Transverse colon (tissue), 4 donors: ENCODE results near the gene CARD6. TPM values are rescaled to one million over a fixed set of nuclear protein-coding genes. Genes with fewer than 3 reads are reported as not detected.

ENCODE experiments used
- DNase-seq: peaks from one replicate; pipeline ENCODE4 v3.0.0-alpha.2; 2019
- H3K27ac ChIP-seq, 4 donors: fragments of 200-600 bp; sonication (generic); 2 replicates each; pipeline ENCODE4 v1.5.1; 2016 to 2018; ENCODE audit warnings: inconsistent platforms in 4 of 4
- H3K27me3 ChIP-seq: fragments of 200-600 bp; sonication (generic); 2 replicates; pipeline ENCODE4 v1.5.1; 2017; ENCODE audit warnings: inconsistent platforms
- H3K36me3 ChIP-seq, 4 donors: fragments of 200-600 bp; sonication (generic); 2 replicates each; pipeline ENCODE4 v1.5.1; 2017 to 2019; ENCODE audit warnings: inconsistent platforms in 4 of 4
- H3K4me1 ChIP-seq, 4 donors: fragments of 200-600 bp; sonication (generic); 2 replicates each; pipeline ENCODE4 v1.5.1; 2017 to 2020; ENCODE audit warnings: inconsistent platforms in 4 of 4
- H3K4me3 ChIP-seq, 4 donors: fragments of 200-600 bp; sonication (generic); 1 replicate in 1 of 4; 2 replicates in 3 of 4; pipeline versions ENCODE4 v1.5.1 to v1.6.1; 2017 to 2019; ENCODE audit warnings: inconsistent platforms in 4 of 4
- H3K9me3 ChIP-seq, 2 donors: fragments of 200-600 bp; sonication (generic); 2 replicates each; pipeline ENCODE4 v1.5.1; 2017 to 2019; ENCODE audit warnings: inconsistent platforms in 2 of 2
- EP300 ChIP-seq: sonication (generic); formaldehyde crosslinking; IDR thresholded peaks from one replicate; pipeline ENCODE4 v1.6.1; 2017; ENCODE audit warnings: antibody characterized with exemption, low read depth
- POLR2A ChIP-seq: fragments of 450-650 bp; IDR thresholded peaks from one replicate; pipeline ENCODE4 v1.6.1; 2016; ENCODE audit warnings: antibody characterized with exemption, mild to moderate bottlenecking, moderate library complexity
- POLR2AphosphoS5 ChIP-seq, 3 donors: sonication (generic); formaldehyde crosslinking; IDR thresholded peaks; one replicate each; pipeline ENCODE4 v1.6.1; 2016; ENCODE audit warnings: antibody characterized with exemption in 3 of 3
- WGBS, 2 donors: methylation state at CpG; one replicate each; pipeline ENCODE4 v1.1.5; 2018; ENCODE audit warnings: low coverage in 1 of 2; 5-methylcytosine and 5-hydroxymethylcytosine counted together
- in situ Hi-C, 4 donors: fragments of 200-750 bp; cut with MboI; loops; one replicate each; pipeline versions ENCODE4 v1.15.0 to v1.15.1; 2017; ENCODE audit warnings: low sequenced_read_pairs in 3 of 4, low pct_ligation_motif_present in 1 of 4, low pct_unique_long_range_greater_than_20kb in 1 of 4
- intact Hi-C: fragments of 100-400 bp; cut with DNase I; formaldehyde crosslinking; loops from one replicate; pipeline ENCODE4 v1.15.1; 2023; ENCODE audit warnings: low total_unique reads
- total RNA-seq, 4 donors: library from RNA; depleted of rRNA; stranded (reverse); fragments of >200 nt; gene quantifications; one replicate each; pipeline ENCODE4 v1.1.0, GENCODE V29; 2016
- TF ChIP-seq, protein P1 (sequence below), 5 experiments: fragments of 200-600 bp in 3 of 5; fragments of 450-650 bp in 2 of 5; sonication (generic) in 3 of 5; IDR thresholded peaks; 1 replicate in 2 of 5; 2 replicates in 3 of 5; pipeline ENCODE4 v1.5.1; 2016 to 2017; ENCODE audit warnings: antibody characterized with exemption in 5 of 5, inconsistent platforms in 3 of 5, mild to moderate bottlenecking in 2 of 5, moderate library complexity in 1 of 5

CARD6 gene
- total RNA-seq, 4 donors from 2014 or later: 0.60 to 4.4 (median 3.0) TPM

DNA sequence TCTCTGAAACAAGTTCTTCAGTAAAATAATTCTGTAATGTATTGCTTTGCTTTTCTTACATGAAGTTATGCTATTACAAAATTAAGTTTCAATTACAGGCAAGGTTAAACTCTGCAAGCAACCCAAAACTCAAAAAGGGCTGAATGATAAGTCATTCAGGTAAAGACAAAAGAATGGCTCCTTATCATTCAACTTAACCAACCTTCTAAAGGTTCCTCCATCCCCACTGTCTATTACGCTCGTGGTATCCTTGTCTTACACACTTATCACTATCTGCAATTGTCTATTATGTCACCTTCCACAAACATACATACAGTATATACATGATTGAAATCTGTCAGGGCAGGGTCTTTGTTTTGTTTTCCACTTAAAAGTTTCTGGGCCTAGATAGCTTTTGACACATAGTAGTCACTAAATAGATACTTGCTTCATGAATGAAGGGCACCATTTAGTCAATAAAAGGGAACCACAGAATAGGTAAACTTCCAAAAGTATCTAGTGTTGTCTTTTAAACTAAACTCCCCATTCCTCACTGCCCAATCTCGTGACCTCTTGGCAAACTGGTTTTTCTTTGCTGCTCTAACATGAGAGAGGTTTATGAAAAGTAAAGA lies 13.0 kb upstream of the CARD6 start:
- no peaks in the 10 kb centered on the region for H3K27me3 ChIP-seq
- no peaks in the 10 kb centered on the region for H3K9me3 ChIP-seq
- H3K4me3 ChIP-seq: no peak overlapping the region
- no peak overlapping the region for H3K27ac ChIP-seq
- peaks cover 0 to 6% (median 3%) of the 10 kb centered on the region in 4 donors for H3K4me1 ChIP-seq
- no peak for DNase-seq
- TF ChIP-seq, protein P1, sequence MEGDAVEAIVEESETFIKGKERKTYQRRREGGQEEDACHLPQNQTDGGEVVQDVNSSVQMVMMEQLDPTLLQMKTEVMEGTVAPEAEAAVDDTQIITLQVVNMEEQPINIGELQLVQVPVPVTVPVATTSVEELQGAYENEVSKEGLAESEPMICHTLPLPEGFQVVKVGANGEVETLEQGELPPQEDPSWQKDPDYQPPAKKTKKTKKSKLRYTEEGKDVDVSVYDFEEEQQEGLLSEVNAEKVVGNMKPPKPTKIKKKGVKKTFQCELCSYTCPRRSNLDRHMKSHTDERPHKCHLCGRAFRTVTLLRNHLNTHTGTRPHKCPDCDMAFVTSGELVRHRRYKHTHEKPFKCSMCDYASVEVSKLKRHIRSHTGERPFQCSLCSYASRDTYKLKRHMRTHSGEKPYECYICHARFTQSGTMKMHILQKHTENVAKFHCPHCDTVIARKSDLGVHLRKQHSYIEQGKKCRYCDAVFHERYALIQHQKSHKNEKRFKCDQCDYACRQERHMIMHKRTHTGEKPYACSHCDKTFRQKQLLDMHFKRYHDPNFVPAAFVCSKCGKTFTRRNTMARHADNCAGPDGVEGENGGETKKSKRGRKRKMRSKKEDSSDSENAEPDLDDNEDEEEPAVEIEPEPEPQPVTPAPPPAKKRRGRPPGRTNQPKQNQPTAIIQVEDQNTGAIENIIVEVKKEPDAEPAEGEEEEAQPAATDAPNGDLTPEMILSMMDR (IDR thresholded peaks at IDR 0.05): no peak
- TF ChIP-seq POLR2AphosphoS5 (IDR thresholded peaks at IDR 0.05) (no peak), EP300 (no peak), POLR2A (no peak)
- intact Hi-C loops (no loop called here), in situ Hi-C loops (no loop called here)
- 86 to 93% methylated on average over 3 of the region's 3 CpGs for WGBS, 2 donors
- peaks cover 0 to 55% (median 22%) of the 10 kb centered on the region in 4 donors for H3K36me3 ChIP-seq

DNA sequence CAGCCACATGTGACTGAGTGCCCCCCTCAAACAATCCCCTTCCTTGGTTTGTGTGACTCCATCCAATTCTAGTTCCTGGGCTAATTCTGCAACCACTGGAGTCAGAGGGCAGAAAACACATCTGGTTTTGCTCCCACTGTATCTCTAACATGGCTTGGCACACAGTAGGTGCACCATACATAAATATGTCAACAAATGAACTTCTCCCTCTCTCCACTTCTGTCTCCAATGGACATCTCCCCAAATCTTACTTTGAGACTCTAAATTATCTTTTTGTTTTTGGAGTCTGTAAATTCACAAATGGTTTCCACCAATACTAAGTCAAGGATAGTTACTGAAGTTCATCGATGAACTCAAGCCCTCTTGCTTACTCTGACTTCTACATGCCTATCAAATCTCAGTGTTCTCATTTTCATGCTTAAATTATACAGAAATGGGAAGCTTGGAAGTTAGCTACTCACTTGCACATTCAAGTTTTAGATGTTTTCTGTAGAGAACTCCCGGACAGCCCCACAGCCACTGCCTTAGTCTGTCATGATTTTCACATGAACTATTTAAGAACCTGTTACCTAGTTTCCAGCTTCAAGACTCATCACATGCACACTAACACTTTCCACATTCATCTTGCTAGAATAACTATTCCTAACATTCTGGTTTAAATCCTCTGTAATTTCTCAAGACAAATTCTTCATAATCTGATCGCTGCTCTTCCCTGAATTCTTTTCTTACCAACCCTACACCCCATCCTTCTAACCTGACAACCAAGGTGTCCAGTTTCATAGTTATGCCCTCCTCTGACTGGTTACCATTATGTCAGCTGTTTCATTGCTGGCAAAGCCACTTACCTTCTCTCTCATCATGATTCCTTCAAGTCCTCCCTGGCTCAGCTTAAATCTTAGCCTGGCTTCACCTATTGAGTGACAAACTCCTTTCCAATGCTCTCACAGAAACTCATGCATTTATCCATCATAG lies 12.2 kb upstream of the CARD6 start:
- TF ChIP-seq, protein P1 (IDR thresholded peaks at IDR 0.05): no peak
- TF ChIP-seq POLR2A (no peak), EP300 (no peak), POLR2AphosphoS5 (IDR thresholded peaks at IDR 0.05) (no peak)
- Histone ChIP-seq H3K9me3 (no peaks in the 10 kb centered on the region), H3K36me3 (peaks cover 0 to 57% (median 22%) of the 10 kb centered on the region in 4 donors), H3K4me3 (no peak overlapping the region), H3K27ac (no peak overlapping the region), H3K4me1 (peaks cover 7 to 14% (median 11%) of the 10 kb centered on the region in 4 donors), H3K27me3 (no peaks in the 10 kb centered on the region)
- intact Hi-C loops (no loop called here), in situ Hi-C loops (no loop called here)
- no peak for DNase-seq
- 91 to 100% methylated on average over 3 of the region's 3 CpGs for WGBS, 2 donors

DNA sequence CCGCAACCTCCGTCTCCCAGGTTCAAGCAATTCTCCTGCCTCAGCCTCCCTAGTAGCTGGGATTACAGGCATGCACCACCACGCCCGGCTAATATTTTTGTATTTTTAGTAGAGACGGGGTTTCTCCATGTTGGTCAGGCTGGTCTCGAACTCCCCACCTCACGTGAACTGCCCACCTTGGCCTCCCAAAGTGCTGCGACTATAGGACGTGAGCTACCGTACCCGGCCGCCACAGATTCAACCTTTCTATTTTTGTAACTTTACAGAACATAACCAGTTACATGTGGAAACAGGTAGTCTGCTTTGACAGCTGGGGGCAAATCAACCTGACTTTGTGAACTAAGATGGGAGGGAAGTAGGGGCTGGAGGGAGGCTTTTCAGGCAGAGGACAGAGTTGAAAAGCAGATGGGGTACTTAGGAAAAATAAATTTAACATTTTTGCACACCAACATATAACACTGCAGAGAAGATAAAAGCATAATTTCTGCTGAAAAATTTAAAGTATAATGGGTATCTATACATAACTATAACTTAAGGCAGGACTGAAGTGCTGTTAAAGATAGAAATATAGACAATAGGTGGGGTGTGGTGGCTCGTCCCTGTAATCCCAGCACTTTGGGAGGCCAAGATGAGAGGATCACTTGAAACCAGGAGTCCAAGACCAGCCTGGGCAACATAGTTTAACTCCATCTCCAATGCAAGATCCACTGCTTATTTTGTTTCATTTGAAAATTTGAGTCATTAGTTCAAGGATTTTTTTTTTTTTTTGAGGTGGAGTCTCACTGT lies 11.2 kb upstream of the CARD6 start:
- Histone ChIP-seq H3K27me3 (no peaks in the 10 kb centered on the region), H3K27ac (no peak overlapping the region), H3K4me3 (no peak overlapping the region), H3K9me3 (no peaks in the 10 kb centered on the region), H3K36me3 (peaks cover 0 to 57% (median 22%) of the 10 kb centered on the region in 4 donors), H3K4me1 (peaks cover 11 to 15% (median 13%) of the 10 kb centered on the region in 4 donors)
- WGBS, 2 donors: 90 to 91% methylated on average over 12 to 13 of the region's 13 CpGs
- intact Hi-C loops (no loop called here), in situ Hi-C loops (no loop called here)
- no peak for TF ChIP-seq POLR2A
- TF ChIP-seq EP300: no peak
- no peak for TF ChIP-seq POLR2AphosphoS5 (IDR thresholded peaks at IDR 0.05)
- TF ChIP-seq, protein P1 (IDR thresholded peaks at IDR 0.05): no peak
- no peak for DNase-seq
